Panc1 (cell line): Measurements from ENCODE around the gene CDH6. TPM values are rescaled to one million over a fixed set of nuclear protein-coding genes. Genes with fewer than 3 reads are reported as not detected.

Experiments used
- ATAC-seq: fragments of 200-7000 bp; cut with Tn5 transposase; 2 replicates; pipeline ENCODE4 v1.9.1; 2020; ENCODE audit warnings: mild to moderate bottlenecking, moderate library complexity
- BruUV-seq: library from RNA; stranded (reverse); fragments of 400-500 nt; replicated peaks from 2 replicates; lab custom pipeline; 2021; lab: Mats Ljungman, UMichigan
- CTCF ChIA-PET: fragments of 300-600 bp; sonication (Branson Sonifier 250); formaldehyde crosslinking; loops from one replicate; lab custom pipeline; 2022; ENCODE audit warnings: antibody characterized with exemption; lab: Charles Lee
- POLR2A ChIA-PET: fragments of 300-600 bp; sonication (Branson Sonifier 250); formaldehyde crosslinking; loops from one replicate; lab custom pipeline; 2022; ENCODE audit warnings: antibody characterized with exemption; lab: Charles Lee
- DNase-seq: peaks from one replicate; pipeline ENCODE4 v3.0.0-alpha.2; 2010; ENCODE audit warnings: low read depth, low spot score
- H3K27ac ChIP-seq: 2 replicates; pipeline ENCODE4 v1.5.1; 2011; ENCODE audit warnings: mild to moderate bottlenecking, low read length, inconsistent platforms
- H3K27me3 ChIP-seq: fragments of 200-500 bp; sonication (Bioruptor generic); 2 replicates; pipeline ENCODE4 v1.6.0; 2014; ENCODE audit warnings: low read length, inconsistent platforms; ENCODE audit not compliant: control insufficient read depth, insufficient read depth
- H3K36me3 ChIP-seq: fragments of 200-500 bp; sonication (Bioruptor generic); 2 replicates; pipeline ENCODE4 v1.5.1; 2014; ENCODE audit warnings: inconsistent platforms, mild to moderate bottlenecking, low read length, moderate library complexity; ENCODE audit not compliant: control insufficient read depth, insufficient read depth
- H3K4me1 ChIP-seq: 2 replicates; pipeline ENCODE4 v1.5.1; 2011; ENCODE audit warnings: inconsistent platforms, mild to moderate bottlenecking, low read length, moderate library complexity; ENCODE audit not compliant: control insufficient read depth, insufficient read depth
- H3K4me3 ChIP-seq, 2 experiments: 2 replicates each; pipeline ENCODE4 v1.5.1; 2011 to 2012; ENCODE audit warnings: low read depth in 2 of 2, low read length in 2 of 2, mild to moderate bottlenecking in 2 of 2, inconsistent platforms in 1 of 2, moderate library complexity in 1 of 2
- H3K9me3 ChIP-seq: fragments of 200-500 bp; sonication (Bioruptor generic); 2 replicates; pipeline ENCODE4 v1.5.1; 2014; ENCODE audit warnings: low read depth, mild to moderate bottlenecking, inconsistent platforms, low read length, moderate library complexity; ENCODE audit not compliant: control insufficient read depth, insufficient read depth
- POLR2AphosphoS5 ChIP-seq: IDR thresholded peaks from 2 replicates; pipeline ENCODE4 v1.6.1; 2012; ENCODE audit warnings: mild to moderate bottlenecking, low read depth, low read length, moderate library complexity
- SIN3A ChIP-seq: IDR thresholded peaks from 2 replicates; pipeline ENCODE4 v1.6.1; 2012; ENCODE audit warnings: low read depth, mild to moderate bottlenecking, low read length, moderate library complexity, borderline replicate concordance; ENCODE audit not compliant: insufficient read depth
- TCF7L2 ChIP-seq: IDR thresholded peaks from 2 replicates; pipeline ENCODE4 v1.6.1; 2011; ENCODE audit warnings: mild to moderate bottlenecking, low read depth, low read length, inconsistent platforms
- in situ Hi-C: cut with HindIII; loops from 2 replicates; pipeline ENCODE4 v1.10.0; 2016; ENCODE audit warnings: low sequenced_read_pairs, low pct_unique_long_range_greater_than_20kb
- intact Hi-C: fragments of 100-400 bp; cut with micrococcal nuclease; formaldehyde crosslinking; loops from one replicate; pipeline ENCODE4 v1.10.0; 2022; ENCODE audit not compliant: unreplicated experiment
- total RNA-seq: library from RNA; stranded (reverse); gene quantifications from one replicate; pipeline ENCODE4 v1.2.1, GENCODE V29; 2021; ENCODE audit not compliant: unreplicated experiment
- TF ChIP-seq, protein P1 (sequence below), 2 experiments: IDR thresholded peaks; 2 replicates each; pipeline ENCODE4 v1.6.1; 2011 to 2012; ENCODE audit warnings: low read depth in 2 of 2, control low read depth in 1 of 2, low read length in 1 of 2, mild to moderate bottlenecking in 1 of 2, moderate library complexity in 1 of 2; ENCODE audit not compliant: insufficient read depth in 1 of 2
- TF ChIP-seq, protein P2 (sequence below): fragments of 450-650 bp; IDR thresholded peaks from 2 replicates; pipeline ENCODE4 v1.5.1; 2017; ENCODE audit warnings: mild to moderate bottlenecking

The CDH6 gene
- total RNA-seq, 1 experiment from 2014 or later: 0.36 TPM

DNA sequence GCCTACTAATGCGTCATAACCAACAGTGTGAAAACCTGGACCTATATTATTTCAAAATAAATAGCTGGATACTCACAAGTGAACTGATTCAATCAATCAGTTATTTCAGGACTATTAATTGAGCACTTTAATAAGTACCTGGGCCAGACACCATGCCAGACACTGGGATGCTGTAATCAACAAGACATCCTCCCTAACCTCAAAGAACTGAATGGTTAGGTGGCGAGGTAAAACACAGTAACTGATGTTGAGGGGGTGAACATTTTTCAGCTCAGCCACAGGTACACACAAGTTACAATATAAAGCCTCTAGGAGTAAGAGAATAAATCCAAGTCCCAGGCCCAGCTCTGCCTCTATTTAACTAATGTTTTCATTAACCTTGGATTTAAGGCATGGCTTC, 24.0 kb downstream of the CDH6 start:
- Histone ChIP-seq H3K4me1 (no peaks in the 10 kb centered on the region), H3K27ac (no peak overlapping the region), H3K36me3 (no peaks in the 10 kb centered on the region), H3K27me3 (no peaks in the 10 kb centered on the region), H3K4me3 (no peak overlapping the region), H3K9me3 (no peaks in the 10 kb centered on the region)
- ATAC-seq: no peak
- ChIA-PET CTCF (no interaction called here), POLR2A (no interaction called here)
- no peak for DNase-seq
- intact Hi-C loops (no loop called here), in situ Hi-C loops (no loop called here)
- TF ChIP-seq, protein P1, sequence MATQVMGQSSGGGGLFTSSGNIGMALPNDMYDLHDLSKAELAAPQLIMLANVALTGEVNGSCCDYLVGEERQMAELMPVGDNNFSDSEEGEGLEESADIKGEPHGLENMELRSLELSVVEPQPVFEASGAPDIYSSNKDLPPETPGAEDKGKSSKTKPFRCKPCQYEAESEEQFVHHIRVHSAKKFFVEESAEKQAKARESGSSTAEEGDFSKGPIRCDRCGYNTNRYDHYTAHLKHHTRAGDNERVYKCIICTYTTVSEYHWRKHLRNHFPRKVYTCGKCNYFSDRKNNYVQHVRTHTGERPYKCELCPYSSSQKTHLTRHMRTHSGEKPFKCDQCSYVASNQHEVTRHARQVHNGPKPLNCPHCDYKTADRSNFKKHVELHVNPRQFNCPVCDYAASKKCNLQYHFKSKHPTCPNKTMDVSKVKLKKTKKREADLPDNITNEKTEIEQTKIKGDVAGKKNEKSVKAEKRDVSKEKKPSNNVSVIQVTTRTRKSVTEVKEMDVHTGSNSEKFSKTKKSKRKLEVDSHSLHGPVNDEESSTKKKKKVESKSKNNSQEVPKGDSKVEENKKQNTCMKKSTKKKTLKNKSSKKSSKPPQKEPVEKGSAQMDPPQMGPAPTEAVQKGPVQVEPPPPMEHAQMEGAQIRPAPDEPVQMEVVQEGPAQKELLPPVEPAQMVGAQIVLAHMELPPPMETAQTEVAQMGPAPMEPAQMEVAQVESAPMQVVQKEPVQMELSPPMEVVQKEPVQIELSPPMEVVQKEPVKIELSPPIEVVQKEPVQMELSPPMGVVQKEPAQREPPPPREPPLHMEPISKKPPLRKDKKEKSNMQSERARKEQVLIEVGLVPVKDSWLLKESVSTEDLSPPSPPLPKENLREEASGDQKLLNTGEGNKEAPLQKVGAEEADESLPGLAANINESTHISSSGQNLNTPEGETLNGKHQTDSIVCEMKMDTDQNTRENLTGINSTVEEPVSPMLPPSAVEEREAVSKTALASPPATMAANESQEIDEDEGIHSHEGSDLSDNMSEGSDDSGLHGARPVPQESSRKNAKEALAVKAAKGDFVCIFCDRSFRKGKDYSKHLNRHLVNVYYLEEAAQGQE (IDR thresholded peaks at IDR 0.05; ENCODE audit: insufficient read depth in 1 of 2, low read depth in 2 of 2, low read length in 1 of 2): no peak
- no peak for TF ChIP-seq TCF7L2
- BruUV-seq: no TSS peak

DNA sequence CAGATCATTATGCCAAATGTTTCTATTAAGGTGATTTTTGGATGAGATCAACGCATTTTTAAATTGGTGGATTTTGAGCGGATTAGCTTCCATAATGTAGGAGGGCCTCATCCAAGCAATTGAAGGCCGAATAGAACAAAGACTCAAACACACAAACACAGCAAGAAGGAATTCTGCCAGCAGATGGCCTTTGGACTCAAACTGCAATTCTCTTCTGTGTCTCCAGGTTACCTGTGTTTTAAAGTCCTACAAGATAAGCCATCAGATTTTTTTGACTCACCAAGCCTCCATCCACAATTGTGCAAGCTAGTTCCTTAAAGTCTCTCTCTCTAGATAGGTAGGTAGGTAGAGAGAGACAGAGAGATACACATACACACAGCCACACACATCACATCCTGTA, 25.5 kb downstream of the CDH6 start:
- ChIA-PET CTCF (no interaction called here), POLR2A (no interaction called here)
- Histone ChIP-seq H3K27me3 (no peaks in the 10 kb centered on the region), H3K4me3 (no peak overlapping the region), H3K36me3 (no peaks in the 10 kb centered on the region), H3K9me3 (no peaks in the 10 kb centered on the region), H3K27ac (no peak overlapping the region), H3K4me1 (no peaks in the 10 kb centered on the region)
- intact Hi-C loops (no loop called here), in situ Hi-C loops (no loop called here)
- BruUV-seq: no TSS peak
- TF ChIP-seq POLR2AphosphoS5 (no peak), TCF7L2 (no peak), SIN3A (no peak)
- TF ChIP-seq, protein P1 (IDR thresholded peaks at IDR 0.05; ENCODE audit: insufficient read depth in 1 of 2, low read depth in 2 of 2, low read length in 1 of 2): no peak
- ATAC-seq (no peak), DNase-seq (no peak)

DNA sequence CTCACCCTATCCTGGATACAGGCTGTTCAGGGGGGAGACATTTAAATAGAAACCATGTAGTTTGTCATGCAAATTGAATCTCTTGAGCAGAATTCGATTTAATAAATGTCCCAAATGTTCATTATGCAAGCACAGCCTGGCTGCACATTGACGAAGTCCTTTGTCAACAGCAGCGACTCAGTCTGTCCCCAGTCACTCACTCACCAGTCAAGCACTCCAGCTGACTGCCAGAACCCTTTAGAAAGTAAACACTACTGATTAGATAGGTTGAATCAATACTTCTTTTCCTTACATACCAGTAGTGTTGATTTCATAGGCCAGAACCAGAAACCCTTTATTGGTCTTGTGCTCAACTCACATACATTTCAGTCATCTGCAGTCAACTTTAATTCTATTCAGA, 27.5 kb downstream of the CDH6 start:
- intact Hi-C loops: no loop called here
- in situ Hi-C loops: no loop called here

More for the DNA sequence above, 27.5 kb downstream of the CDH6 start:
- DNase-seq: no peak
- TF ChIP-seq, protein P1 (IDR thresholded peaks at IDR 0.05; ENCODE audit: insufficient read depth in 1 of 2, low read depth in 2 of 2, low read length in 1 of 2): no peak
- TF ChIP-seq POLR2AphosphoS5 (no peak), SIN3A (no peak), TCF7L2 (no peak)
- TF ChIP-seq, protein P2, sequence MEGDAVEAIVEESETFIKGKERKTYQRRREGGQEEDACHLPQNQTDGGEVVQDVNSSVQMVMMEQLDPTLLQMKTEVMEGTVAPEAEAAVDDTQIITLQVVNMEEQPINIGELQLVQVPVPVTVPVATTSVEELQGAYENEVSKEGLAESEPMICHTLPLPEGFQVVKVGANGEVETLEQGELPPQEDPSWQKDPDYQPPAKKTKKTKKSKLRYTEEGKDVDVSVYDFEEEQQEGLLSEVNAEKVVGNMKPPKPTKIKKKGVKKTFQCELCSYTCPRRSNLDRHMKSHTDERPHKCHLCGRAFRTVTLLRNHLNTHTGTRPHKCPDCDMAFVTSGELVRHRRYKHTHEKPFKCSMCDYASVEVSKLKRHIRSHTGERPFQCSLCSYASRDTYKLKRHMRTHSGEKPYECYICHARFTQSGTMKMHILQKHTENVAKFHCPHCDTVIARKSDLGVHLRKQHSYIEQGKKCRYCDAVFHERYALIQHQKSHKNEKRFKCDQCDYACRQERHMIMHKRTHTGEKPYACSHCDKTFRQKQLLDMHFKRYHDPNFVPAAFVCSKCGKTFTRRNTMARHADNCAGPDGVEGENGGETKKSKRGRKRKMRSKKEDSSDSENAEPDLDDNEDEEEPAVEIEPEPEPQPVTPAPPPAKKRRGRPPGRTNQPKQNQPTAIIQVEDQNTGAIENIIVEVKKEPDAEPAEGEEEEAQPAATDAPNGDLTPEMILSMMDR: no peak
- H3K27ac ChIP-seq: no peak overlapping the region
- POLR2A ChIA-PET: no interaction called here
- BruUV-seq: no TSS peak
- CTCF ChIA-PET: no interaction called here
- H3K27me3 ChIP-seq: no peaks in the 10 kb centered on the region
- H3K4me1 ChIP-seq: no peaks in the 10 kb centered on the region
- H3K9me3 ChIP-seq: no peaks in the 10 kb centered on the region
- H3K4me3 ChIP-seq: no peak overlapping the region
- H3K36me3 ChIP-seq: no peaks in the 10 kb centered on the region
- no peak for ATAC-seq
